Panc1 (cell line): ENCODE data around the gene FANCC. TPM values are rescaled to one million over a fixed set of nuclear protein-coding genes. Genes with fewer than 3 reads are reported as not detected.

Experiments
- ATAC-seq: fragments of 200-7000 bp; cut with Tn5 transposase; 2 replicates; pipeline ENCODE4 v1.9.1; 2020; ENCODE audit warnings: mild to moderate bottlenecking, moderate library complexity
- BruUV-seq: library from RNA; stranded (reverse); fragments of 400-500 nt; replicated peaks from 2 replicates; lab custom pipeline; 2021; lab: Mats Ljungman, UMichigan
- CTCF ChIA-PET: fragments of 300-600 bp; sonication (Branson Sonifier 250); formaldehyde crosslinking; loops from one replicate; lab custom pipeline; 2022; ENCODE audit warnings: antibody characterized with exemption; lab: Charles Lee
- POLR2A ChIA-PET: fragments of 300-600 bp; sonication (Branson Sonifier 250); formaldehyde crosslinking; loops from one replicate; lab custom pipeline; 2022; ENCODE audit warnings: antibody characterized with exemption; lab: Charles Lee
- DNase-seq: peaks from one replicate; pipeline ENCODE4 v3.0.0-alpha.2; 2010; ENCODE audit warnings: low read depth, low spot score
- H3K27ac ChIP-seq: 2 replicates; pipeline ENCODE4 v1.5.1; 2011; ENCODE audit warnings: mild to moderate bottlenecking, low read length, inconsistent platforms
- H3K27me3 ChIP-seq: fragments of 200-500 bp; sonication (Bioruptor generic); 2 replicates; pipeline ENCODE4 v1.6.0; 2014; ENCODE audit warnings: low read length, inconsistent platforms; ENCODE audit not compliant: control insufficient read depth, insufficient read depth
- H3K36me3 ChIP-seq: fragments of 200-500 bp; sonication (Bioruptor generic); 2 replicates; pipeline ENCODE4 v1.5.1; 2014; ENCODE audit warnings: inconsistent platforms, mild to moderate bottlenecking, low read length, moderate library complexity; ENCODE audit not compliant: control insufficient read depth, insufficient read depth
- H3K4me1 ChIP-seq: 2 replicates; pipeline ENCODE4 v1.5.1; 2011; ENCODE audit warnings: inconsistent platforms, mild to moderate bottlenecking, low read length, moderate library complexity; ENCODE audit not compliant: control insufficient read depth, insufficient read depth
- H3K4me3 ChIP-seq, 2 experiments: 2 replicates each; pipeline ENCODE4 v1.5.1; 2011 to 2012; ENCODE audit warnings: low read depth in 2 of 2, low read length in 2 of 2, mild to moderate bottlenecking in 2 of 2, inconsistent platforms in 1 of 2, moderate library complexity in 1 of 2
- H3K9me3 ChIP-seq: fragments of 200-500 bp; sonication (Bioruptor generic); 2 replicates; pipeline ENCODE4 v1.5.1; 2014; ENCODE audit warnings: low read depth, mild to moderate bottlenecking, inconsistent platforms, low read length, moderate library complexity; ENCODE audit not compliant: control insufficient read depth, insufficient read depth
- CTCF ChIP-seq: fragments of 450-650 bp; IDR thresholded peaks from 2 replicates; pipeline ENCODE4 v1.5.1; 2017; ENCODE audit warnings: mild to moderate bottlenecking
- POLR2AphosphoS5 ChIP-seq: IDR thresholded peaks from 2 replicates; pipeline ENCODE4 v1.6.1; 2012; ENCODE audit warnings: mild to moderate bottlenecking, low read depth, low read length, moderate library complexity
- REST ChIP-seq, 2 experiments: IDR thresholded peaks; 2 replicates each; pipeline ENCODE4 v1.6.1; 2011 to 2012; ENCODE audit warnings: low read depth in 2 of 2, control low read depth in 1 of 2, low read length in 1 of 2, mild to moderate bottlenecking in 1 of 2, moderate library complexity in 1 of 2; ENCODE audit not compliant: insufficient read depth in 1 of 2
- SIN3A ChIP-seq: IDR thresholded peaks from 2 replicates; pipeline ENCODE4 v1.6.1; 2012; ENCODE audit warnings: low read depth, mild to moderate bottlenecking, low read length, moderate library complexity, borderline replicate concordance; ENCODE audit not compliant: insufficient read depth
- TCF7L2 ChIP-seq: IDR thresholded peaks from 2 replicates; pipeline ENCODE4 v1.6.1; 2011; ENCODE audit warnings: mild to moderate bottlenecking, low read depth, low read length, inconsistent platforms
- in situ Hi-C: cut with HindIII; loops from 2 replicates; pipeline ENCODE4 v1.10.0; 2016; ENCODE audit warnings: low sequenced_read_pairs, low pct_unique_long_range_greater_than_20kb
- intact Hi-C: fragments of 100-400 bp; cut with micrococcal nuclease; formaldehyde crosslinking; loops from one replicate; pipeline ENCODE4 v1.10.0; 2022; ENCODE audit not compliant: unreplicated experiment
- total RNA-seq: library from RNA; stranded (reverse); gene quantifications from one replicate; pipeline ENCODE4 v1.2.1, GENCODE V29; 2021; ENCODE audit not compliant: unreplicated experiment

FANCC gene
- total RNA-seq, 1 experiment from 2014 or later: 17.8 TPM

- intact Hi-C loops (no loop called here), in situ Hi-C loops (no loop called here)
- BruUV-seq: no TSS peak
- H3K9me3 ChIP-seq: no peaks in the 10 kb centered on the region
- ChIA-PET CTCF (no interaction called here), POLR2A (no interaction called here)
- H3K27ac ChIP-seq: no peak overlapping the region
- H3K36me3 ChIP-seq: no peaks in the 10 kb centered on the region
- TF ChIP-seq CTCF (no peak), POLR2AphosphoS5 (0 out of 2 replicates have a peak, but pooled peaks have one; percentile 11), TCF7L2 (no peak)
- peaks cover 54% of the 10 kb centered on the region for H3K4me1 ChIP-seq
- no peak overlapping the region for H3K4me3 ChIP-seq
- ATAC-seq: no peak
- no peak for DNase-seq
- H3K27me3 ChIP-seq: no peaks in the 10 kb centered on the region
Observed at GRCh38 chr9:95093586-95093985, 223.9 kb downstream of the FANCC start.

- BruUV-seq: no TSS peak
- H3K4me1 ChIP-seq: peaks cover 57% of the 10 kb centered on the region
- peak overlapping the region; percentile 70 for H3K27ac ChIP-seq
- no peaks in the 10 kb centered on the region for H3K9me3 ChIP-seq
- DNase-seq (no peak), ATAC-seq (peak; percentile 28; the same call in 1 of the 2 replicates)
- H3K4me3 ChIP-seq: no peak overlapping the region
- intact Hi-C loops (no loop called here), in situ Hi-C loops (no loop called here)
- POLR2A ChIA-PET: no interaction called here
- no peaks in the 10 kb centered on the region for H3K27me3 ChIP-seq
- TF ChIP-seq POLR2AphosphoS5: no peak
- no peak for TF ChIP-seq SIN3A
- no peak for TF ChIP-seq REST (IDR thresholded peaks at IDR 0.05; ENCODE audit: insufficient read depth in 1 of 2, low read depth in 2 of 2, low read length in 1 of 2)
- no peak for TF ChIP-seq TCF7L2
- no peak for TF ChIP-seq CTCF
- no peaks in the 10 kb centered on the region for H3K36me3 ChIP-seq
- CTCF ChIA-PET: no interaction called here
Observed at GRCh38 chr9:95092262-95093072, 225.0 kb downstream of the FANCC start.
